Measurements from ENCODE around the gene ADAMTS20.

ADAMTS20 gene

DNA sequence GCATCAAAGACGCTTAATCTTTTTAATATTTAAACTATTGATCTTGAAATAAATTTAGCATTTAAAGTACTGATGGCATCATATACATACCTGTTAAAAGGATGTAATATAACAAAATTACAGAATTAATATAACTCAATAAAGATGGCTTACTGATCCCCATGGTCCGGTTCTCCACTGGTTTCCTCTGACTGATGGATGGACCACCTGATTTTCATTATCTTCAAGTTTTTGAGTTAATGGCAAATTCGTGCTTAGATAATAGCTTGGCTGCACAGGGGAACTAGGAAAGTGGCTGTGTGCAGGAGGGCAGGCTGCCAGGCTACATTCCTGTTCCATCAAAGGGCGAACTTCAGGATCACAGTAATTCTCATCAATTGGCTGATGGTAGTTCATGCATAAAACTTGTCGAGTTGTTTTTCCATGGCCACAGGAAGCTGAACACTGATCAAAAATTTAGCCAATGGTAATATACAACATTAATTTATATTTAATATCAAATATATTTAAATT, 123.9 kb downstream of the ADAMTS20 start:
- no peaks in the 10 kb centered on the region for H3K9me3 ChIP-seq (ENCODE audit: control insufficient read depth, low read length)
- H3K27me3 ChIP-seq (ENCODE audit: control insufficient read depth, insufficient read depth, low read length, poor library complexity, severe bottlenecking): no peaks in the 10 kb centered on the region
- peaks cover 5% of the 10 kb centered on the region for H3K36me3 ChIP-seq (ENCODE audit: control insufficient read depth, insufficient read depth, low read length)
- no peak overlapping the region for H3K27ac ChIP-seq (ENCODE audit: insufficient read depth, low read depth, low read length, poor library complexity, severe bottlenecking)
- no peak overlapping the region for H3K4me3 ChIP-seq (ENCODE audit: insufficient read depth, low read depth, low read length)
- H3K4me1 ChIP-seq (ENCODE audit: control insufficient read depth, insufficient read depth, low read length): no peaks in the 10 kb centered on the region
- WGBS, 2 experiments: 91 to 93% methylated on average over 4 of the region's 5 CpGs

DNA sequence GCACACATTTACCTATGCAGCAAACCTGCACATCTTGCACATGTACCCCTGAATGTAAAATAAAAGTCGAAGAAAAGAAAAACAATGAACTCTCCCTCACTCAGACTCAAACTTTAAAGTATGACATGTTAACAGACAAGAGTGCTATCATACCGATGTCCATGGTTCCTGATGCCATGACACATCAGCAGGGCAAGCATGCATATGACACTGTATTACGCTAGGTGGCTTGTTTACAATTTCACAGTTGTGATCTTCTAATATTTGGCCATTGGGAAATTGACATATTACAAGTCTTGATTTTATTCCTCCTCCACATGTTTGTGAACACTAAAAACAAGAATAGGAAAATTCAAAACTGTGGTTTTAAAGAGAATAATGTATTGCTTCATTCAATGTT, 126.6 kb downstream of the ADAMTS20 start:
- no peaks in the 10 kb centered on the region for H3K36me3 ChIP-seq (ENCODE audit: control insufficient read depth, insufficient read depth, low read length)
- WGBS, 2 experiments: 94 to 98% methylated on average over 3 of the region's 3 CpGs

DNA sequence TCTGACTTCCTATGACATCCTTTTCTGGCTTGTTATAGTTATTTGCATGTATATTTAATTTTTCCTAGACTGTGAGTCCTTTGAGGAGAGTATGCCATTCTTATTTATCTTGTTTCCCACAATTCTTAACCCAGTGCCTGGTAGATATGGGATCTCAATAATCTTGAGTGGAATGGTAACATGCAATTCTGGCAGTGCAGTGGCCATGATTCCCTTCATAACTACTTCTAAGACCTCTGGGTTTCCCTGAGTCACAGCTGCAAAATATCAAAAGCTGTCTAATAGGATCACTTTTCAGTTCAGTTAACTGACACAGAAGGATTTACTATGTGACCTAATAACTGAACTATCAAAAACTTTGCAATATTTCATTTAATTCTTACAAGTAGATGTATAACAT, 135.0 kb downstream of the ADAMTS20 start:
- H3K27ac ChIP-seq (ENCODE audit: insufficient read depth, low read depth, low read length, poor library complexity, severe bottlenecking): no peak overlapping the region
- H3K4me1 ChIP-seq (ENCODE audit: control insufficient read depth, insufficient read depth, low read length): no peaks in the 10 kb centered on the region
- H3K36me3 ChIP-seq (ENCODE audit: control insufficient read depth, insufficient read depth, low read length): no peaks in the 10 kb centered on the region
- H3K27me3 ChIP-seq (ENCODE audit: control insufficient read depth, insufficient read depth, low read length, poor library complexity, severe bottlenecking): no peaks in the 10 kb centered on the region
- no peaks in the 10 kb centered on the region for H3K9me3 ChIP-seq (ENCODE audit: control insufficient read depth, low read length)
- no peak overlapping the region for H3K4me3 ChIP-seq (ENCODE audit: insufficient read depth, low read depth, low read length)

More for the DNA sequence above, 126.6 kb downstream of the ADAMTS20 start:
- no peak overlapping the region for H3K4me3 ChIP-seq (ENCODE audit: insufficient read depth, low read depth, low read length)
- no peaks in the 10 kb centered on the region for H3K4me1 ChIP-seq (ENCODE audit: control insufficient read depth, insufficient read depth, low read length)
- H3K9me3 ChIP-seq (ENCODE audit: control insufficient read depth, low read length): no peaks in the 10 kb centered on the region
- H3K27me3 ChIP-seq (ENCODE audit: control insufficient read depth, insufficient read depth, low read length, poor library complexity, severe bottlenecking): no peaks in the 10 kb centered on the region
- no peak overlapping the region for H3K27ac ChIP-seq (ENCODE audit: insufficient read depth, low read depth, low read length, poor library complexity, severe bottlenecking)

DNA sequence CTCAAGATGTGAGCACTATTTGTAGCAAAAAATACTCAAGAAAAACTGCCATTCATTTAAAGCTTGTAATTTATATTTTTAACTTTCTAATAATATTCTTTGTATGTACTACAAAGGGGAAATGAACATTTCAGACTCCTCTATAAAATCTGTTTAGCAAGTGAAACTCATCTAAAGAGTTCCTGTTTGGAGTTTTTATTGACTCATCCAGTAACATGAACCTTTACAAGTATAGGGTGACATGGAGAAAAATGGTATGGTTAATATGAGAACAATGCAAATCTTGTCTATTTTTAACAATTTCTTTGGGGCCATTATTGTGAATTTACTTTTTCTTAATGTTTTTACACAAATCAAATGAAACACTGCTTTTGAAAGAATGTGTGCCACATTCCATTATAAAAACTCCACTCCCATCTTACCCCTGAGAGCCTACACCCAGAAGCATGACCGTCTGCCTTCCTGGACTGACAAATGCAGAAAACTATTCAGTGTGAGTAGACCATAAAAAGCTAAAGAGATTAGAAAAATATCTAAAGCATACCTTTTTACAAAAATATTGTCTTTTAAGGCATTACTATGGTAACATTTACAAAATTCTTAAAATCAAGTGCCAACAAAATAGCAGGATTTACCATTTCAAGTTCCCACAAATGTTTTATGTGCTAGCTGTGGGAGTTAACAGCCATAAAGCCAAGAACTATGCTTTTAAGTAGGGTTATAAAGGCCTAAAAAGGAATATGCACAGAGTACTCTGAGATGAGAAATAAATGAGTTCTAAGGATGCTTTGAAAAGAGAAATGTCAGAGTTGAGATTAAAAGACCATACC, 144.0 kb downstream of the ADAMTS20 start:
- Histone ChIP-seq H3K9me3 (ENCODE audit: control insufficient read depth, low read length) (no peaks in the 10 kb centered on the region), H3K27me3 (ENCODE audit: control insufficient read depth, insufficient read depth, low read length, poor library complexity, severe bottlenecking) (no peaks in the 10 kb centered on the region), H3K36me3 (ENCODE audit: control insufficient read depth, insufficient read depth, low read length) (no peaks in the 10 kb centered on the region), H3K4me3 (ENCODE audit: insufficient read depth, low read depth, low read length) (no peak overlapping the region), H3K4me1 (ENCODE audit: control insufficient read depth, insufficient read depth, low read length) (no peaks in the 10 kb centered on the region), H3K27ac (ENCODE audit: insufficient read depth, low read depth, low read length, poor library complexity, severe bottlenecking) (no peak overlapping the region)
- WGBS, 2 experiments: 90% methylated on average over 1 of the region's 1 CpG; no CpG with 5 or more reads in 1 of the 2 experiments

DNA sequence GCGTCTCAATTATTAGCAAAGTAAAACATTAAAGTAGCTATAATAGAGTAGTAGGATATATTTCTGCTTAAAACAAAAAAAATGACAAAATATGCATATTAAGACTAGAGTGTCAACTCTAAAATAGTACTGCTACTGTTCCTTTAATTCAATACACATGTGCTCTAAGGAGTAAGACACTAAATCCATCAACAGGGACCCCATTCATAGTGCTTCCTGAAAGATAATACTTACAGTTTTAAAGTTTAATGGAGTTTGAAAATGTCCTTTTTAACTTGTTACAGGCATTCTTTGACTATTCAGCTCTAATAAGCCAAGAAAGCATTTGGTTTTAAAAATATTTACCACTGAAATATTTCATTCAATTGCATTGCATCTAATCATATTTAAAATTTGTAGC, 145.2 kb downstream of the ADAMTS20 start:
- Histone ChIP-seq H3K27me3 (ENCODE audit: control insufficient read depth, insufficient read depth, low read length, poor library complexity, severe bottlenecking) (no peaks in the 10 kb centered on the region), H3K9me3 (ENCODE audit: control insufficient read depth, low read length) (no peaks in the 10 kb centered on the region), H3K27ac (ENCODE audit: insufficient read depth, low read depth, low read length, poor library complexity, severe bottlenecking) (no peak overlapping the region), H3K4me1 (ENCODE audit: control insufficient read depth, insufficient read depth, low read length) (no peaks in the 10 kb centered on the region), H3K4me3 (ENCODE audit: insufficient read depth, low read depth, low read length) (no peak overlapping the region), H3K36me3 (ENCODE audit: control insufficient read depth, insufficient read depth, low read length) (no peaks in the 10 kb centered on the region)
- WGBS, 2 experiments: no CpG with 5 or more reads among the region's 1 CpG

DNA sequence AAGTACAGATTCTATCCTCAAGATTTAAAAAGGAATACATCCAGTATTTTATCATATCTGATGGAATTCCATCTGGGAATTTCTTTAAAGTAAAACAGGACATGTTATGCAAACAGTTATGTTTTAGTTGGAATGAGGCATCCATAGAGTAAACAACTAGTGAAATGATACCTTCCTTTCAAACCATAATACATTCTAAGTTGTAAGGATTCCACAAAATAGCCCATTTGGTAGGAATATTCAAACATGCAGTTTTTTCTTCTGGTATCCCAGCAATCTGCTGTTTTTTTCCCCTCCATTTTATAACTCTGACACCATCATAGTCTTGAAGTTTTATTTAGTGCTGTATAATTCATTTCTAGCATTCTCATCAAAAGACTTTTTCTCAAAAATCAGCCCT, 149.6 kb downstream of the ADAMTS20 start:
- Histone ChIP-seq H3K27me3 (ENCODE audit: control insufficient read depth, insufficient read depth, low read length, poor library complexity, severe bottlenecking) (no peaks in the 10 kb centered on the region), H3K9me3 (ENCODE audit: control insufficient read depth, low read length) (no peaks in the 10 kb centered on the region), H3K36me3 (ENCODE audit: control insufficient read depth, insufficient read depth, low read length) (no peaks in the 10 kb centered on the region), H3K4me3 (ENCODE audit: insufficient read depth, low read depth, low read length) (no peak overlapping the region), H3K27ac (ENCODE audit: insufficient read depth, low read depth, low read length, poor library complexity, severe bottlenecking) (no peak overlapping the region), H3K4me1 (ENCODE audit: control insufficient read depth, insufficient read depth, low read length) (no peaks in the 10 kb centered on the region)

DNA sequence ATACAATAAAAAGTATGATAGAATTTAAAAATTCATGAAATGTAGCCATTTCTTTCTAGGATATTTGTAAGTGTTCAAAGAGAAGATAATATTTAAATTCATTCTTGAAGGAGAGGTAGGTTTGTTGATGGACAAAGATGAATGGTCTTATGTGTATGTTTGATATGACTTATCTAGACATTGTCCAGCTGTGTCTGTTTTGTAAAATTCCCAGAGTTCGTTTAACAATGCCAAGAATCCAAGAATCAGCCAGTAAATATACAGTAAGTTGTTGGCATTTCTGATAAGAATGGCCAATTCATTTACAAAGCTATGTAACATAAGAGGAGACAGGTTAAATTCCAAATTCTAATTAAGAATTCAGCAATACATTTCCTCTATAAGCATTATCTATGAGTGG, 150.9 kb downstream of the ADAMTS20 start:
- no peaks in the 10 kb centered on the region for H3K4me1 ChIP-seq (ENCODE audit: control insufficient read depth, insufficient read depth, low read length)
- H3K27ac ChIP-seq (ENCODE audit: insufficient read depth, low read depth, low read length, poor library complexity, severe bottlenecking): no peak overlapping the region
- H3K36me3 ChIP-seq (ENCODE audit: control insufficient read depth, insufficient read depth, low read length): no peaks in the 10 kb centered on the region
- 82 to 100% methylated on average over 1 of the region's 1 CpG for WGBS, 2 experiments
- H3K4me3 ChIP-seq (ENCODE audit: insufficient read depth, low read depth, low read length): no peak overlapping the region
- H3K27me3 ChIP-seq (ENCODE audit: control insufficient read depth, insufficient read depth, low read length, poor library complexity, severe bottlenecking): no peaks in the 10 kb centered on the region
- no peaks in the 10 kb centered on the region for H3K9me3 ChIP-seq (ENCODE audit: control insufficient read depth, low read length)

DNA sequence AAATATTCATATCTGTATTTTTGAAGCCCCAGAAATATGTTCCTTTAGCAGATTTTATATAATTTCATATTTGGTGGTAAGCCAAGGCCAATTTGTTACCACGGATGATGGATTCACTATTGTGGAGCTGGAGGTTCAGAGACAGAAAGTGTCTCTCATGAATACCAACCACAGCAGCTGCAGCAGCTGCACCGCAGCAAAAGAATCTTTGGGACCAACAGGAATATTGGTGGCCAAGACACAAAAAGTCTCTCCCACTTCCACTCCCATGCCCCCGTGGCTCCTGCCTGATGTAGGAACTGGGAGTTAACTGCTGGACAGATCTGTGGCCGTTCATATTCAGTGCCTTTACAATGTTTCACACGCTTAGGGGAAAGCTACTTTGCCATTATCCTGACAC, 155.3 kb downstream of the ADAMTS20 start:
- Histone ChIP-seq H3K4me3 (ENCODE audit: insufficient read depth, low read depth, low read length) (no peak overlapping the region), H3K9me3 (ENCODE audit: control insufficient read depth, low read length) (no peaks in the 10 kb centered on the region), H3K36me3 (ENCODE audit: control insufficient read depth, insufficient read depth, low read length) (no peaks in the 10 kb centered on the region), H3K4me1 (ENCODE audit: control insufficient read depth, insufficient read depth, low read length) (no peaks in the 10 kb centered on the region), H3K27ac (ENCODE audit: insufficient read depth, low read depth, low read length, poor library complexity, severe bottlenecking) (no peak overlapping the region), H3K27me3 (ENCODE audit: control insufficient read depth, insufficient read depth, low read length, poor library complexity, severe bottlenecking) (no peaks in the 10 kb centered on the region)
- WGBS, 2 experiments: 91 to 93% methylated on average over 5 of the region's 5 CpGs

DNA sequence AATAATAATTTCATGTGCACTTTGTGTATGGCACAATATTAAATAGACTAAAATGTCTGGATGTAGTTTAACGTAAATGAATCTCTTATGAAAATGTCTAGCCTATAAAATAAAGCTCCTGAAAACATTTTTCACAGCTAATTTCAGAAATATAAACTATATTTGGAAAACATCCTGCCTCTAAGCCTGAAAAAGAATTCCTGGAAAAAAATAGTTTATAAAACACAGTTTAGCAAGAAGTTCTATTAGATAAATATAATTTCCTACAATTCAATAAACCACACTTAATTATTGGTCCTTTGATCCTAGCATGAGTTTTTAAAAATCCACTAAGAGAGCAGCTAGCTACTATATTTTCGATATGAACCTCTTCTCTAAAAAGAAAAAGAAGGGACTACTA, 159.9 kb downstream of the ADAMTS20 start:
- Histone ChIP-seq H3K4me3 (ENCODE audit: insufficient read depth, low read depth, low read length) (no peak overlapping the region), H3K9me3 (ENCODE audit: control insufficient read depth, low read length) (no peaks in the 10 kb centered on the region), H3K36me3 (ENCODE audit: control insufficient read depth, insufficient read depth, low read length) (no peaks in the 10 kb centered on the region), H3K27me3 (ENCODE audit: control insufficient read depth, insufficient read depth, low read length, poor library complexity, severe bottlenecking) (no peaks in the 10 kb centered on the region), H3K27ac (ENCODE audit: insufficient read depth, low read depth, low read length, poor library complexity, severe bottlenecking) (no peak overlapping the region), H3K4me1 (ENCODE audit: control insufficient read depth, insufficient read depth, low read length) (no peaks in the 10 kb centered on the region)
- WGBS, 2 experiments: 80 to 100% methylated on average over 1 of the region's 2 CpGs

DNA sequence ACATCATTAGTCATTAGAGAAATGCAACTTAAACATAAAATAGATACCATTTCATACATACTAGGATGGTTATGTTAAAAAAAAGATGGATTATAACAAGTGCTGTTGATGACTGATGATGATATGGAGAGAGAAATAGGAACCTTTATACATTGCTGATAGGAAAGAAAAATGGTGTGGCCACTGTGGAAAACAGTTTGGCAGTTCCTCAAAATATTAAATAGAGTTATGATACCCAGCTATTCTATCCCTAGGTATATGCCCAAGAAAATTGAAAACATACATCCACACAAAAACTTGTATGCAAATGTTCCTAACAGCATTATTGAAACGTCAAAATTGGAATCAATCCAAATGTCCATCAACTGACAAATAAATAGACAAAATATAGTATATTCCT, 170.1 kb downstream of the ADAMTS20 start:
- Histone ChIP-seq H3K27me3 (ENCODE audit: control insufficient read depth, insufficient read depth, low read length, poor library complexity, severe bottlenecking) (no peaks in the 10 kb centered on the region), H3K9me3 (ENCODE audit: control insufficient read depth, low read length) (no peaks in the 10 kb centered on the region), H3K4me1 (ENCODE audit: control insufficient read depth, insufficient read depth, low read length) (no peaks in the 10 kb centered on the region), H3K27ac (ENCODE audit: insufficient read depth, low read depth, low read length, poor library complexity, severe bottlenecking) (no peak overlapping the region), H3K36me3 (ENCODE audit: control insufficient read depth, insufficient read depth, low read length) (no peaks in the 10 kb centered on the region), H3K4me3 (ENCODE audit: insufficient read depth, low read depth, low read length) (no peak overlapping the region)
- 100% methylated on average over 1 of the region's 1 CpG; no CpG with 5 or more reads in 1 of the 2 experiments for WGBS, 2 experiments

All from ectodermal cell (in vitro differentiated cells).